HG03460 (cell line): Measurements from ENCODE around the gene SERPINA6.
"Not testable (repeated sequence)": the region's sequence is repeated elsewhere in the genome, so short reads cannot be mapped to it uniquely, and the experiment has no call there.

Experiments used
- ATAC-seq: cut with Tn5 transposase; IDR thresholded peaks from one replicate; pipeline ENCODE4 v1.9.1; 2021; ENCODE audit not compliant: unreplicated experiment

SERPINA6 gene

GRCh38 chr14:94295360-94296180 lies 27.6 kb downstream of the SERPINA6 start:
- no peak for ATAC-seq

- no peak for ATAC-seq
Measured at GRCh38 chr14:94293578-94293924, 29.6 kb downstream of the SERPINA6 start.

- no peak for ATAC-seq
Measured at GRCh38 chr14:94292872-94293577, 30.1 kb downstream of the SERPINA6 start, which contains the start of gene SERPINA10. Gene SERPINA10, minus strand, starts transcription at chr14:94293268. Its CDS starts 2,675 bp downstream, at chr14:94290593.

DNA sequence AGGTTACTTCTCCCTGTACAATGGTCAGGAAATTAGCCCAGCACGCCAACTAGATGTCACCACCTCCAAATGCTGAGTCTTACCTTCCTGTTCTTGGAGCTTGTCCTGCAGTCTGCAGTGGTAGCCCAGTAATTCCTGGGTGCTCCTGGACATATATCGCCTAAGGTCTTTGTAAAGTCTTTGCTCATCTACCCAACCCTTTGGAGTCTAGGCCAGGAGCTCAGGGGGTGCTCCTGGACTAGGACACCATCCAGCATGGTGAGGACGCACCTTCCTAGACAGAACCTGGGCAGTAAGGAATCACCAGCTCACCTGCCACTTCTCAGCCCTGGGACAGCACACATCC lies 30.6 kb downstream of the SERPINA6 start:
- ATAC-seq, result no peak

DNA sequence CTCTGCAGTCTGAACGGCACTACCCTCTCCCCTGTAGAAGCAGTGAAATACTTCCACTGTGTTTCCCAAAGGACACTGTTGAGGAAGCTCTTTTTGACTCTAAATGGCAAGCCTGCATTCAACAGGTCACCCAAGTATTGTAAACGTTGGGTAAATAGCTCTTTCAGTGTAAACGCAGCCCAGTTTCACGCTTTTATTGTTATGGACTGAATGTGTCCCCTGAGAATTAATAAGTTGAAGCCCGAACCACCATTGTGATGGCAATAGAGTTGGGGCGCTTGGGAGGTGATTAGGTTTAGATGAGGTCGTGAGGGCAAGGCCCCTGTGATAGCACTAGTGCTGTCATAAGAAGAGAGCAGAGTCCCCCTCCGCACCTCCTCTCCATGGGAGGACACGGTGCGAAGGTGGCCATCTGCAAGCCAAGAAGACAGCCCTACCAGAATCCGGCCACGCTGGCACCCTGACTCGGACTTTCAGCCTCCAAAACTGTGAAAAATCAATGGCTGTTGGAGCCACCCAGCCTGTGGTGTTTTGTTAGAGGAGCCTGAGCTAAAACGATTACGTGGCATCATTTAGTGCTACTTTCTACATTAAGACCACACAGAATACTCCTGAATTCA lies 31.1 kb downstream of the SERPINA6 start:
- ATAC-seq, result no peak

- ATAC-seq, result no peak
Measured at GRCh38 chr14:94291159-94291905, 31.8 kb downstream of the SERPINA6 start.

GRCh38 chr14:94290197-94290596 lies 32.9 kb downstream of the SERPINA6 start:
- ATAC-seq, result no peak

DNA sequence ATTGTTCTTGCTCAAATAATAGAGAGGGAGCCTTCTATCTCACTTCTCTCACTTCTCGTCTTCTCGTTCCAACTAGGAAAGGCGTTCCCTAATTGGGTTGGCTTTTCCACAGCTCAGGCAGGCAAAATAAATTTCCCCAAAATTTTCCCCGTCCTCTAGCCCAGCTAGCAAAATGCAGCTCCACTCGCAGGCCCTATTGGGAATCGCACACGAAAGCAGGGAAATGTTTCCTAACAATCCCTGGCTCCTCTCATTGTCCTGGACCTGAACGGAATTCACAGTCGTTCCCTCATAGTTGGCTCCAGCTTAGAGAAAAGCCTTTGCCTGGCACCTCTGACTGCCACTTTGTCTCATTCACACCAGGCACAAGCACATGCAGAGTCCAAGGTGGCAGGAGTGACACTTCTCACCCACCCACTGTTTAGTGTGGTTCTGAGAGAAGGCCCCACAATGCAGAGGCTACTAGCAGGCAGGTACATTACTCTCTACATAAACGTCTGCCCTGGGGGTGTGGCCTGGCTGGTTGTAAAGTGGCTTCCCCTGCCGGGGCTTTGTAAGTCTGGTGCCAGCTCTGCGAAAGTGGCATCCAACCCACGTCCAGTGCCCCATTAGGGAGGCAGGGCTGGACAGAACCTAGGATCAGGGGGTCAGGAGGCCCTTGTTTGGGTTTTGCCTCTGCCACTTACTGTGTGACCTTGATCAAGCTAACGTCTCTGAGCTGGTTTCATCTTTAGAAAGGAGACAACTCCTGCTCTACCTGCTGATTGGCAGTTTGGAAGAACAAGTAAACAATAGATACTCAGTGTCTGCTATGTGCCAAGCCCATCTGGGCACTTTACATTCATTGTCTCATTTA lies 34.3 kb downstream of the SERPINA6 start:
- ATAC-seq, result no peak

DNA sequence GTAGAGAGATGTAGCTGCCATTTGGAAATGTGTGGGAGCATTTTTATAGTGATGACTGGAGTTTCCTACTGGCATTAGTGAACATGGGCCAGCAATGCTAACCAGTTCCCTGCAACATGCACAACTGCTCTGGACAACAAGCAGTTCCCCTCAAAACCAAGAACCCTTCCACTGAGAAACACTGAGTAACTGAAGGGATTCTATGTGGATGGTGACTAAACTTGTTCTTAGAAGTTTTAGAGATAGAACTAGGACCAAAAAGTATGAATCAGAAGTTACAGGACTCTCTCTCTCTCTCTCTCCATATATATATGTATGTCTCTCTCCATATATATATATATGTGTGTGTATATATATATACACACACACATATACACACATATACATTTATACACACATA lies 38.0 kb downstream of the SERPINA6 start:
- ATAC-seq, result no peak

DNA sequence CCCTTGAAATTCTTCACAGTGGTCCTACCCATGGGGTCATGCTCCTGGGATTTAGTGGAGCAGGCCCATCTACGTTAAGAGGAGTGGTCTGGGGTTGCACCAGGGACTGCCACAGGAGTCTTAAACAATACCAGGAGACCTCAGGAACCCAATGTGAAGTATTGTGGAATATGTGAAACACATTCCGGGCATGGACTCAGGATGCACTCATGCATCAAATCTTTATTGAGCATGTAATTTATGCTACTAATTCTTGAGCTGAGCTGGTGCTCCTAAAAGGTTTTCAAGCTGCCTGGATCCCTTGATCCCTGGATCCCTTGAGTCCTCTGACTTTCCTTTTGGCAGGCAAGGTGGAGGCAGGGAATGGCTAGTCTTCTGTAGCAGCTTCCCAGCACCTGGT lies 38.9 kb downstream of the SERPINA6 start:
- no peak for ATAC-seq

DNA sequence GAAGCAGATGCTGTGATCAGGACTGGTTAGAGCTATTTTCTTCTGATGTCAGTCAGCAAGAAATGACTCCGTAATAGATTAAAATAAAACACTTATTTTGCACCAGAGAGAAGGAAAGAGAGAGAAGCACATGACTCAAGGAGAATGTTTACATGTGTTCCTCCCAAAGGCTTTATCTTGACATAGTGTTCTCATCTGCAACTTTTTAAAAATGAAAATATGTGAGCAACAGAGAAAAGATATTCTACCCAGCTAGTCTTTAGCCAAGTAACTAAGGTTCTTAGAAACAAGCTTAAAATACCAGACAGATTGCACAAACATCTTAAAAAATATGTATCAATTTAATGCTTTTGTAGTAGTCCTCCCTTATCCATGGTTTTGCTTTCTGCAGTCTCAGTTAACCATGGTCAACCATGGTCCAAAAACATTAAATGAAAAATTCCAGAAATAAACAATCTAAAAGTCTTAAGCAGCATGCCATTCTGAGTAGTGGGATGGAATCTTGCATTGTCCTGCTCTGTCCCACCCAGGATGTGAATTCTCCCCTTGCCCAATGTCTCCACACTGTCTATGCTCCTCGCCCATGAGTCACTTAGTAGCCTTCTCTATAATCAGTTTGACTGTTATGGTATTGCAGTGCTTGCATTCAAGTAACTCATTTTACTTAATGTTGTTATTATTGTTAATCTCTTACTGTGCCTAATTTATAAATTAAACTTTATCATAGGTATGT lies 40.0 kb downstream of the SERPINA6 start:
- ATAC-seq, result no peak

- ATAC-seq, result no peak
Measured at GRCh38 chr14:94278731-94279130, 44.4 kb downstream of the SERPINA6 start.

DNA sequence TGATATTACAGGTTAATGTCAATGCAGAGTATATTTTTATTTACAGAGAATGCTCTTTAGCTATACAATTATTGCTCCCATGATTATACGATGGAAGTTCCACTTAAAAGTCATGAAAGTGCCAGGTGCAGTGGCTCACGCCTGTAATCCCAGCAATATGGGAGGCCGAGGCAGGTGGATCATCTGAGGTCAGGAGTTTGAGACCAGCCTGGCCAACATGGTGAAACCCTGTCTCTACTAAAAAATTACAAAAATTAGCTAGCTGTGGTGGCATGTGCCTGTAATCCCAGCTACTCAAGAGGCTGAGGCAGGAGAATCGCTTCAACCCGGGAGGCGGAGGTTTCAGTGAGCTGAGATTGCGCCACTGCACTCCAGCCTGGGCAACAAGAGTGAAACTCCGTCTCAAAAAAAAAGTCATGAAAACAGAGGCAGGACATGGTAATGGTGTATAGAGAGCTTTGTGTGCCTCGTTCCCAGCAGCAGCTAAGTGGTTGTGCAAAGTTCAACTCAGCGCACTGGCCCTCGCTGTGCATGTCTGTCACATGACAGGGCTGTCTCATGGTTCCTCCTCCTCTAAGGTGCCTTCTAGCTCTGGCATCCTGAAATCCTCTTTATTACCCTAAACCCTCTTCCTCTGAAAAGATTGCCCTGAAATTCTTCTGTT lies 46.1 kb downstream of the SERPINA6 start:
- ATAC-seq, result not testable (repeated sequence)

DNA sequence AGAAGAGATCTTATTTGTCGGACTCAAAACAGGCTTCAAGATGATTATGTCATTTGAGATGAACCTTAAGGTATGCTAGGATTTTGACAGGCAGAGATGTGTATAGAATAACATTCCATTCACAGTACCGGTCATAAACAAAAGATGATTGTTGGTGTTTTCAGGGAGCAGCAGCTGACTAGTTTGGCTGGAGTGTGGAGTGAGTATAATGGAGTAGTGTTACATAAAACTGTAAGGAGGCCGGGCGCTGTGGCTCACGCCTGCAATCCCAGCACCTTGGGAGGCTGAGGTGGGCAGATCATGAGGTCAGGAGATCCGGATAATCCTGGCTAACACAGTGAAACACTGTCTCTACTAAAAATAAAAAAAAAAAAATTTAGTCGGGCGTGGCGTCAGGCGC lies 54.0 kb downstream of the SERPINA6 start:
- no peak for ATAC-seq

DNA sequence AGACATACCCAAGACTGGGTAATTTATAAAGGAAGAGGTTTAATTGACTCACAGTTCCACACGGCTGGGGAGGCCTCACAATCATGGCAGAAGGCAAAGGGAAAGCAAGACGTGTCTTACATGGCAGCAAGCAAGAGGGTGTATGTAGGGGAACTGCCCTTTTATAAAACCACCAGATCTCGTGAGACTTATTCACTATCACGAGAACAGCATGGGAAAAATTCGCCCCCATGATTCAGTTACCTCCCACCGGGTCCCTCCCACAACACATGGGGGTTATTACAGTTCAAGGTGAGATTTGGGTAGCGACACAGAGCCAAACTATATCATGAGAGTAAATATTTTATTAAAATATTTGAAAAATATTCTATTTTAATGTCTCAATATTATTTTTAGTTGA lies 54.6 kb downstream of the SERPINA6 start:
- ATAC-seq, result not testable (repeated sequence)

- ATAC-seq, result no peak
Measured at GRCh38 chr14:94267352-94267751, 55.8 kb downstream of the SERPINA6 start.

DNA sequence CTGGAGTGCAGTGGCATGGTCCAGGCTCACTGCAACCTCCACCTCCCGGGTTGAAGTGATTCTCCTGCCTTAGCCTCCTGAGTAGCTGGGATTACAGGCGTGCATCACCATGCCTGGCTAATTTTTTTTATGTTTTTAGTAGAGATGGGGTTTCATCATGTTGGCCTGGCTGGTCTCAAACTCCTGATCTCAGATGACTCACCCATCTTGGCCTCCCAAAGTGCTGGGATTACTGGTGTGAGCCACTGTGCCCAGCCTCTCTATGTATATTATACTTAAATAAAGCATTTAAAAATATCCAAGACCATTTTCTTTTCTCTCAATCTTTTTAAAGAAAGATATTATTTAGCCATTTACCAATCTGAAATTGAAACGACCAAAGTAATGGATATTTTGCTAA lies 58.9 kb downstream of the SERPINA6 start:
- not testable (repeated sequence) for ATAC-seq
